GM19397 (cell line): Measurements from ENCODE around the gene CCBE1.
"Not testable (repeated sequence)": the region's sequence is repeated elsewhere in the genome, so short reads cannot be mapped to it uniquely, and the experiment has no call there.

Source experiments
- ATAC-seq: cut with Tn5 transposase; IDR thresholded peaks from one replicate; pipeline ENCODE4 v1.9.1; 2021; ENCODE audit warnings: mild to moderate bottlenecking, moderate library complexity; ENCODE audit not compliant: unreplicated experiment

CCBE1 gene

GRCh38 chr18:59550174-59550516 lies 147.1 kb downstream of the CCBE1 start:
- ATAC-seq, result no peak

- ATAC-seq, result no peak
Observed at GRCh38 chr18:59549503-59550173, 147.6 kb downstream of the CCBE1 start.

GRCh38 chr18:59547581-59548182 lies 149.5 kb downstream of the CCBE1 start:
- ATAC-seq, result no peak

- ATAC-seq, result no peak
Observed at GRCh38 chr18:59546188-59546587, 151.0 kb downstream of the CCBE1 start.

- ATAC-seq, result no peak
Observed at GRCh38 chr18:59540780-59541179, 156.4 kb downstream of the CCBE1 start.

- no peak for ATAC-seq
Observed at GRCh38 chr18:59540346-59540745, 156.9 kb downstream of the CCBE1 start.

- no peak for ATAC-seq
Observed at GRCh38 chr18:59539108-59539507, 158.1 kb downstream of the CCBE1 start.

GRCh38 chr18:59537579-59537978 lies 159.6 kb downstream of the CCBE1 start:
- no peak for ATAC-seq

GRCh38 chr18:59536166-59536565 lies 161.1 kb downstream of the CCBE1 start:
- no peak for ATAC-seq

GRCh38 chr18:59535055-59535454 lies 162.2 kb downstream of the CCBE1 start:
- no peak for ATAC-seq

GRCh38 chr18:59528866-59529265 lies 168.4 kb downstream of the CCBE1 start:
- no peak for ATAC-seq

GRCh38 chr18:59520562-59521355 lies 176.5 kb downstream of the CCBE1 start:
- ATAC-seq, result no peak

GRCh38 chr18:59518705-59519104 lies 178.5 kb downstream of the CCBE1 start:
- no peak for ATAC-seq

- no peak for ATAC-seq
Observed at GRCh38 chr18:59517446-59518165, 179.6 kb downstream of the CCBE1 start.

- no peak for ATAC-seq
Observed at GRCh38 chr18:59516356-59517155, 180.7 kb downstream of the CCBE1 start.

GRCh38 chr18:59515956-59516355 lies 181.3 kb downstream of the CCBE1 start:
- not testable (repeated sequence) for ATAC-seq

- ATAC-seq, result no peak
Observed at GRCh38 chr18:59515147-59515546, 182.1 kb downstream of the CCBE1 start.

GRCh38 chr18:59514203-59514602 lies 183.0 kb downstream of the CCBE1 start:
- no peak for ATAC-seq

GRCh38 chr18:59512025-59512755 lies 185.0 kb downstream of the CCBE1 start:
- ATAC-seq, result no peak
